Neural crest cell (in vitro differentiated cells): ENCODE data around the gene NR1D2. TPM values are rescaled to one million over a fixed set of nuclear protein-coding genes. Genes with fewer than 3 reads are reported as not detected.
A peak's percentile ranks its signal among the peaks of the same experiment; 100 is the strongest.

Source experiments
- DNase-seq: peaks from one replicate; pipeline ENCODE4 v3.0.0; 2021; ENCODE audit warnings: low read depth, mixed read lengths, low spot score
- H3K27ac Mint-ChIP-seq: one replicate; pipeline ENCODE4 v1.8.0; 2021; ENCODE audit warnings: mild to moderate bottlenecking, mixed read lengths; ENCODE audit not compliant: unreplicated experiment
- H3K27me3 Mint-ChIP-seq: 2 replicates; pipeline ENCODE4 v1.8.0; 2021; ENCODE audit warnings: low read depth, mild to moderate bottlenecking, mixed read lengths
- H3K36me3 Mint-ChIP-seq: 2 replicates; pipeline ENCODE4 v1.8.0; 2021; ENCODE audit warnings: low read depth, mild to moderate bottlenecking, mixed read lengths
- H3K4me1 Mint-ChIP-seq: 2 replicates; pipeline ENCODE4 v1.8.0; 2021; ENCODE audit warnings: mixed read lengths
- H3K4me3 Mint-ChIP-seq: one replicate; pipeline ENCODE4 v1.8.0; 2021; ENCODE audit warnings: mild to moderate bottlenecking, mixed read lengths
- H3K9me3 Mint-ChIP-seq: 2 replicates; pipeline ENCODE4 v1.8.0; 2021; ENCODE audit warnings: mixed read lengths
- CTCF ChIP-seq: fragments of 200-600 bp; sonication (generic); conservative IDR thresholded peaks from 2 replicates; pipeline ENCODE4 v1.5.0; 2021; ENCODE audit warnings: antibody characterized with exemption, mild to moderate bottlenecking
- total RNA-seq: library from RNA; stranded (reverse); gene quantifications from 2 replicates; pipeline ENCODE4 v1.2.1, GENCODE V29; 2021

NR1D2 gene
- total RNA-seq, 1 donor from 2014 or later, result 8.6 TPM

- Mint-ChIP-seq H3K36me3 (no peaks in the 10 kb centered on the region), H3K27ac (no peak overlapping the region), H3K9me3 (no peaks in the 10 kb centered on the region), H3K27me3 (no peaks in the 10 kb centered on the region), H3K4me3 (no peak overlapping the region), H3K4me1 (peaks cover 39% of the 10 kb centered on the region)
- no peak for DNase-seq
- no peak for TF ChIP-seq CTCF
Observed at GRCh38 chr3:23996095-23996524, 51.0 kb downstream of the NR1D2 start.

- no peaks in the 10 kb centered on the region for H3K36me3 Mint-ChIP-seq
- no peaks in the 10 kb centered on the region for H3K27me3 Mint-ChIP-seq
- H3K9me3 Mint-ChIP-seq, result peaks cover 3% of the 10 kb centered on the region
- peak; percentile 82 for DNase-seq
- no peak overlapping the region for H3K4me3 Mint-ChIP-seq
- peak; percentile 98 for TF ChIP-seq CTCF
- no peak overlapping the region for H3K27ac Mint-ChIP-seq
- H3K4me1 Mint-ChIP-seq, result peaks cover 9% of the 10 kb centered on the region
Observed at GRCh38 chr3:23999012-23999641, 54.0 kb downstream of the NR1D2 start.

- H3K4me1 Mint-ChIP-seq, result peaks cover 11% of the 10 kb centered on the region
- no peak for DNase-seq
- H3K9me3 Mint-ChIP-seq, result peaks cover 3% of the 10 kb centered on the region
- H3K27ac Mint-ChIP-seq, result no peak overlapping the region
- TF ChIP-seq CTCF, result no peak
- no peak overlapping the region for H3K4me3 Mint-ChIP-seq
- H3K36me3 Mint-ChIP-seq, result no peaks in the 10 kb centered on the region
- H3K27me3 Mint-ChIP-seq, result no peaks in the 10 kb centered on the region
Observed at GRCh38 chr3:24002129-24002528, 57.0 kb downstream of the NR1D2 start.

GRCh38 chr3:24003466-24003865 lies 58.4 kb downstream of the NR1D2 start:
- TF ChIP-seq CTCF, result no peak
- Mint-ChIP-seq H3K9me3 (peaks cover 3% of the 10 kb centered on the region), H3K27me3 (no peaks in the 10 kb centered on the region), H3K27ac (no peak overlapping the region), H3K4me1 (peaks cover 11% of the 10 kb centered on the region), H3K4me3 (no peak overlapping the region), H3K36me3 (no peaks in the 10 kb centered on the region)
- no peak for DNase-seq

- no peak for DNase-seq
- Mint-ChIP-seq H3K27ac (no peak overlapping the region), H3K9me3 (peaks cover 3% of the 10 kb centered on the region), H3K4me1 (peaks cover 8% of the 10 kb centered on the region), H3K4me3 (no peak overlapping the region), H3K36me3 (no peaks in the 10 kb centered on the region), H3K27me3 (no peaks in the 10 kb centered on the region)
- no peak for TF ChIP-seq CTCF
Observed at GRCh38 chr3:24004171-24004938, 59.3 kb downstream of the NR1D2 start.
